DOHH2 (cell line): ENCODE measurements around the gene ZNF84.

Source experiments
- CTCF ChIP-seq: fragments of 200-600 bp; sonication (generic); IDR thresholded peaks from one replicate; pipeline ENCODE4 v1.5.1; 2014; ENCODE audit warnings: antibody characterized with exemption, mild to moderate bottlenecking, low read depth, low read length; ENCODE audit not compliant: poor library complexity, severe bottlenecking
- EZH2phosphoT487 ChIP-seq: fragments of 200-600 bp; sonication (generic); IDR thresholded peaks from 2 replicates; pipeline ENCODE4 v1.6.1; 2017; ENCODE audit warnings: borderline replicate concordance, mild to moderate bottlenecking, antibody characterized with exemption, low read length, moderate library complexity, mixed read lengths

GRCh38 chr12:133061954-133062353 lies 24.6 kb downstream of the ZNF84 start:
- TF ChIP-seq CTCF, result no peak
- no peak for TF ChIP-seq EZH2phosphoT487
